GM23338 (cell line): Measurements from ENCODE around the gene HHAT. TPM values are rescaled to one million over a fixed set of nuclear protein-coding genes. Genes with fewer than 3 reads are reported as not detected.

Experiments
- ATAC-seq: fragments of 200-7000 bp; cut with Tn5 transposase; 3 replicates; pipeline ENCODE4 v1.9.1; 2020
- DNase-seq: peaks from one replicate; pipeline ENCODE4 v3.0.0-alpha.2; 2015; ENCODE audit warnings: low spot score
- H2AFZ ChIP-seq: fragments of 200-600 bp; sonication (generic); 2 replicates; pipeline ENCODE4 v1.8.0; 2016; ENCODE audit warnings: antibody characterized with exemption, mild to moderate bottlenecking, moderate library complexity
- H3F3A ChIP-seq: fragments of 200-600 bp; sonication (generic); replicated peaks from 2 replicates; pipeline ENCODE4 v1.8.0; 2017; ENCODE audit warnings: antibody characterized with exemption, mixed run types, low read depth
- H3K27ac ChIP-seq: fragments of 200-600 bp; sonication (generic); 2 replicates; pipeline ENCODE4 v1.6.1; 2016; ENCODE audit warnings: low read depth
- H3K27me3 ChIP-seq: fragments of 200-600 bp; sonication (generic); 2 replicates; pipeline ENCODE4 v1.8.0; 2016; ENCODE audit warnings: mild to moderate bottlenecking, mixed run types, moderate library complexity; ENCODE audit not compliant: insufficient read depth
- H3K36me3 ChIP-seq: fragments of 200-600 bp; sonication (generic); 2 replicates; pipeline ENCODE4 v1.8.0; 2016; ENCODE audit warnings: mild to moderate bottlenecking; ENCODE audit not compliant: insufficient read depth
- H3K4me1 ChIP-seq: fragments of 200-600 bp; sonication (generic); 2 replicates; pipeline ENCODE4 v1.8.0; 2016; ENCODE audit warnings: mild to moderate bottlenecking, moderate library complexity; ENCODE audit not compliant: insufficient read depth
- H3K4me2 ChIP-seq: fragments of 200-600 bp; sonication (generic); 2 replicates; pipeline ENCODE4 v1.7.1; 2017; ENCODE audit warnings: mixed run types
- H3K4me3 ChIP-seq: fragments of 200-600 bp; sonication (generic); 2 replicates; pipeline ENCODE4 v1.6.1; 2016; ENCODE audit warnings: mixed run types
- H3K79me2 ChIP-seq: fragments of 200-600 bp; sonication (generic); replicated peaks from 2 replicates; pipeline ENCODE4 v1.8.0; 2017; ENCODE audit warnings: mild to moderate bottlenecking; ENCODE audit not compliant: insufficient read depth
- H3K9me2 ChIP-seq: fragments of 200-600 bp; sonication (generic); 2 replicates; pipeline ENCODE4 v1.8.0; 2017; ENCODE audit not compliant: insufficient read depth
- H4K20me1 ChIP-seq: fragments of 200-600 bp; sonication (generic); replicated peaks from 2 replicates; pipeline ENCODE4 v1.8.0; 2017; ENCODE audit warnings: mild to moderate bottlenecking; ENCODE audit not compliant: insufficient read depth
- H3K27ac Mint-ChIP-seq: 2 replicates; pipeline ENCODE4 v1.8.0; 2020; ENCODE audit warnings: inconsistent platforms, mild to moderate bottlenecking, moderate library complexity, mixed read lengths
- H3K27me3 Mint-ChIP-seq: 3 replicates; pipeline ENCODE4 v1.8.0; 2022; ENCODE audit warnings: low read depth, mild to moderate bottlenecking, moderate library complexity, mixed read lengths, inconsistent platforms; ENCODE audit not compliant: insufficient read depth, poor library complexity
- H3K36me3 Mint-ChIP-seq: 3 replicates; pipeline ENCODE4 v1.8.0; 2021; ENCODE audit warnings: low read depth, mild to moderate bottlenecking, inconsistent platforms, moderate library complexity, mixed read lengths
- H3K4me1 Mint-ChIP-seq: 3 replicates; pipeline ENCODE4 v1.8.0; 2020; ENCODE audit warnings: mild to moderate bottlenecking, inconsistent platforms, mixed read lengths
- H3K4me3 Mint-ChIP-seq: 3 replicates; pipeline ENCODE4 v1.8.0; 2021; ENCODE audit warnings: moderate library complexity, mild to moderate bottlenecking, inconsistent platforms, mixed read lengths
- H3K9me3 Mint-ChIP-seq: 3 replicates; pipeline ENCODE4 v1.8.0; 2020; ENCODE audit warnings: moderate library complexity, mild to moderate bottlenecking, inconsistent platforms, mixed read lengths
- CREB1 ChIP-seq: fragments of 250-450 bp; sonication (Bioruptor Pico); IDR thresholded peaks from 2 replicates; pipeline ENCODE4 v1.5.0; 2020; ENCODE audit warnings: low read depth, mild to moderate bottlenecking, moderate library complexity
- ETS1 ChIP-seq: IDR thresholded peaks from 2 replicates; pipeline ENCODE4 v1.6.1; 2016; ENCODE audit warnings: antibody characterized with exemption
- EZH2 ChIP-seq: fragments of 200-600 bp; sonication (generic); IDR thresholded peaks from one replicate; pipeline ENCODE4 v1.8.0; 2017; ENCODE audit warnings: antibody characterized with exemption, mild to moderate bottlenecking, low read depth; ENCODE audit not compliant: unreplicated experiment
- EZH2phosphoT487 ChIP-seq: fragments of 200-600 bp; sonication (generic); IDR thresholded peaks from one replicate; pipeline ENCODE4 v1.8.1; 2018; ENCODE audit warnings: antibody characterized with exemption; ENCODE audit not compliant: unreplicated experiment
- JUNB ChIP-seq: IDR thresholded peaks from one replicate; pipeline ENCODE4 v1.6.1; 2016; ENCODE audit warnings: antibody characterized with exemption; ENCODE audit not compliant: unreplicated experiment
- NANOG ChIP-seq: IDR thresholded peaks from 2 replicates; pipeline ENCODE4 v1.6.1; 2016; ENCODE audit warnings: antibody characterized with exemption, borderline replicate concordance
- POLR2AphosphoS5 ChIP-seq: IDR thresholded peaks from 2 replicates; pipeline ENCODE4 v1.6.1; 2016; ENCODE audit warnings: antibody characterized with exemption, low read depth
- STAT1 ChIP-seq: IDR thresholded peaks from one replicate; pipeline ENCODE4 v1.6.1; 2016; ENCODE audit warnings: antibody characterized with exemption; ENCODE audit not compliant: unreplicated experiment
- ZNF114 ChIP-seq: fragments of 250-450 bp; sonication (Bioruptor Pico); IDR thresholded peaks from 2 replicates; pipeline ENCODE4 v1.5.0; 2020; ENCODE audit warnings: mild to moderate bottlenecking, moderate library complexity
- ZNF331 ChIP-seq: fragments of 250-450 bp; sonication (Bioruptor Pico); IDR thresholded peaks from 2 replicates; pipeline ENCODE4 v1.5.0; 2020; ENCODE audit warnings: low read depth, mild to moderate bottlenecking, moderate library complexity
- polyA plus RNA-seq: library from polyadenylated mRNA; unstranded; fragments of >200 nt; fragmentation: Nextera tagmentation; extraction: Ambion mirVana; gene quantifications from 2 replicates; pipeline ENCODE4 v1.2.1, GENCODE V29; 2016
- total RNA-seq: library from RNA; depleted of rRNA; stranded (reverse); fragments of >200 nt; shearing (Covaris generic); gene quantifications from 2 replicates; pipeline ENCODE4 v1.2.3, GENCODE V29; 2014
- TF ChIP-seq, protein P1 (sequence below): IDR thresholded peaks from one replicate; pipeline ENCODE4 v1.6.1; 2018; ENCODE audit warnings: antibody characterized with exemption; ENCODE audit not compliant: unreplicated experiment
- TF ChIP-seq, protein P2 (sequence below): fragments of 250-450 bp; sonication (Bioruptor Pico); IDR thresholded peaks from 2 replicates; pipeline ENCODE4 v1.5.0; 2020; ENCODE audit warnings: mild to moderate bottlenecking, moderate library complexity

The HHAT gene
- total and polyA plus RNA-seq, 2 experiments from 2014 or later, result 0.11 to 0.66 TPM

DNA sequence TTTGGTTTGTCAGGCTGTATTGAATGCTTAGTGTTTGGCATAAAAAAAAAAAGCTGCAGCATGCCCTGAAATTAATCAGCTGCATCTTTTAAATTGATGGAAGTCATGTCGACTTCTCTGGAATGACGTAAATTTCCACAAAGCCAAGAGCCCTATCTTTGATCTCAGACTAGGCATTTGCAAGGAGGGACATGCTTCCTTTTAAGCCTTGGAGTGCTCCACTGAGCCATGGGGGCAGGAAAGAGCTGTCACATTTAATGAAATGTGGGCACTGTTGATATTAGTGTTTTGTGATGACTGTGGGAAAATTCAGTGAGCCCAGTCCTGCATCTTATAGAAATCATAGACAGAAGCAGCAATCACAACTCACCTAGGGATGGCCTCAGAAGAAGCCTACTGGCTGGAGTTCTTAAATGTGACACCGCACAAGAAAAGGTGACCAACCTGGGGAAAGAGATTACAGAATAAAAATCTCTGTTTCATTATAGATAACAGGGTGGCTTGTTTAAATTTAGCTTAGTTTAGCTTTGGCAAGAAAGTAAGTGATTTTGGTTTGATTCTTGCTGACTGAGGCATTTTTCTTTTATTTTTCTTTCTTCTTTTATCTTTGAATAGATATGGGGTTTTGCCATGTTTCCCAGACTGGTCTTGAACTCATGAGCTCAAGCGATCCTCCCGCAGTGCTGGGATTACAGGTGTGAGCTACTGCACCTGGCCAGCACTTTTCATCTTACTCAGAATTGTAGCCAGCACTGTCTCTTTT is 188.2 kb downstream of the HHAT start:
- no peaks in the 10 kb centered on the region for H3K27me3 ChIP-seq
- Mint-ChIP-seq H3K27me3 (peaks cover 2% of the 10 kb centered on the region), H3K36me3 (no peaks in the 10 kb centered on the region), H3K27ac (no peak overlapping the region), H3K9me3 (no peaks in the 10 kb centered on the region; the same call in 2 of the 3 replicates), H3K4me3 (no peak overlapping the region), H3K4me1 (no peaks in the 10 kb centered on the region)
- no peak overlapping the region for H2AFZ ChIP-seq
- no peak overlapping the region for H3K27ac ChIP-seq
- DNase-seq (no peak), ATAC-seq (no peak)
- no peaks in the 10 kb centered on the region for H3K4me1 ChIP-seq
- H3K9me2 ChIP-seq, result 0 out of 2 replicates have a peak, but pooled peaks cover 3% of the 10 kb centered on the region
- H3K79me2 ChIP-seq, result no peaks in the 10 kb centered on the region
- TF ChIP-seq ZNF114 (CRISPR knock-in tag) (no peak), ZNF331 (CRISPR knock-in tag) (no peak), EZH2 (no peak), CREB1 (CRISPR knock-in tag) (no peak), ETS1 (no peak), STAT1 (no peak), JUNB (no peak), POLR2AphosphoS5 (no peak), EZH2phosphoT487 (no peak), NANOG (no peak)
- TF ChIP-seq, protein P1, sequence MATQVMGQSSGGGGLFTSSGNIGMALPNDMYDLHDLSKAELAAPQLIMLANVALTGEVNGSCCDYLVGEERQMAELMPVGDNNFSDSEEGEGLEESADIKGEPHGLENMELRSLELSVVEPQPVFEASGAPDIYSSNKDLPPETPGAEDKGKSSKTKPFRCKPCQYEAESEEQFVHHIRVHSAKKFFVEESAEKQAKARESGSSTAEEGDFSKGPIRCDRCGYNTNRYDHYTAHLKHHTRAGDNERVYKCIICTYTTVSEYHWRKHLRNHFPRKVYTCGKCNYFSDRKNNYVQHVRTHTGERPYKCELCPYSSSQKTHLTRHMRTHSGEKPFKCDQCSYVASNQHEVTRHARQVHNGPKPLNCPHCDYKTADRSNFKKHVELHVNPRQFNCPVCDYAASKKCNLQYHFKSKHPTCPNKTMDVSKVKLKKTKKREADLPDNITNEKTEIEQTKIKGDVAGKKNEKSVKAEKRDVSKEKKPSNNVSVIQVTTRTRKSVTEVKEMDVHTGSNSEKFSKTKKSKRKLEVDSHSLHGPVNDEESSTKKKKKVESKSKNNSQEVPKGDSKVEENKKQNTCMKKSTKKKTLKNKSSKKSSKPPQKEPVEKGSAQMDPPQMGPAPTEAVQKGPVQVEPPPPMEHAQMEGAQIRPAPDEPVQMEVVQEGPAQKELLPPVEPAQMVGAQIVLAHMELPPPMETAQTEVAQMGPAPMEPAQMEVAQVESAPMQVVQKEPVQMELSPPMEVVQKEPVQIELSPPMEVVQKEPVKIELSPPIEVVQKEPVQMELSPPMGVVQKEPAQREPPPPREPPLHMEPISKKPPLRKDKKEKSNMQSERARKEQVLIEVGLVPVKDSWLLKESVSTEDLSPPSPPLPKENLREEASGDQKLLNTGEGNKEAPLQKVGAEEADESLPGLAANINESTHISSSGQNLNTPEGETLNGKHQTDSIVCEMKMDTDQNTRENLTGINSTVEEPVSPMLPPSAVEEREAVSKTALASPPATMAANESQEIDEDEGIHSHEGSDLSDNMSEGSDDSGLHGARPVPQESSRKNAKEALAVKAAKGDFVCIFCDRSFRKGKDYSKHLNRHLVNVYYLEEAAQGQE, result no peak
- TF ChIP-seq, protein P2, sequence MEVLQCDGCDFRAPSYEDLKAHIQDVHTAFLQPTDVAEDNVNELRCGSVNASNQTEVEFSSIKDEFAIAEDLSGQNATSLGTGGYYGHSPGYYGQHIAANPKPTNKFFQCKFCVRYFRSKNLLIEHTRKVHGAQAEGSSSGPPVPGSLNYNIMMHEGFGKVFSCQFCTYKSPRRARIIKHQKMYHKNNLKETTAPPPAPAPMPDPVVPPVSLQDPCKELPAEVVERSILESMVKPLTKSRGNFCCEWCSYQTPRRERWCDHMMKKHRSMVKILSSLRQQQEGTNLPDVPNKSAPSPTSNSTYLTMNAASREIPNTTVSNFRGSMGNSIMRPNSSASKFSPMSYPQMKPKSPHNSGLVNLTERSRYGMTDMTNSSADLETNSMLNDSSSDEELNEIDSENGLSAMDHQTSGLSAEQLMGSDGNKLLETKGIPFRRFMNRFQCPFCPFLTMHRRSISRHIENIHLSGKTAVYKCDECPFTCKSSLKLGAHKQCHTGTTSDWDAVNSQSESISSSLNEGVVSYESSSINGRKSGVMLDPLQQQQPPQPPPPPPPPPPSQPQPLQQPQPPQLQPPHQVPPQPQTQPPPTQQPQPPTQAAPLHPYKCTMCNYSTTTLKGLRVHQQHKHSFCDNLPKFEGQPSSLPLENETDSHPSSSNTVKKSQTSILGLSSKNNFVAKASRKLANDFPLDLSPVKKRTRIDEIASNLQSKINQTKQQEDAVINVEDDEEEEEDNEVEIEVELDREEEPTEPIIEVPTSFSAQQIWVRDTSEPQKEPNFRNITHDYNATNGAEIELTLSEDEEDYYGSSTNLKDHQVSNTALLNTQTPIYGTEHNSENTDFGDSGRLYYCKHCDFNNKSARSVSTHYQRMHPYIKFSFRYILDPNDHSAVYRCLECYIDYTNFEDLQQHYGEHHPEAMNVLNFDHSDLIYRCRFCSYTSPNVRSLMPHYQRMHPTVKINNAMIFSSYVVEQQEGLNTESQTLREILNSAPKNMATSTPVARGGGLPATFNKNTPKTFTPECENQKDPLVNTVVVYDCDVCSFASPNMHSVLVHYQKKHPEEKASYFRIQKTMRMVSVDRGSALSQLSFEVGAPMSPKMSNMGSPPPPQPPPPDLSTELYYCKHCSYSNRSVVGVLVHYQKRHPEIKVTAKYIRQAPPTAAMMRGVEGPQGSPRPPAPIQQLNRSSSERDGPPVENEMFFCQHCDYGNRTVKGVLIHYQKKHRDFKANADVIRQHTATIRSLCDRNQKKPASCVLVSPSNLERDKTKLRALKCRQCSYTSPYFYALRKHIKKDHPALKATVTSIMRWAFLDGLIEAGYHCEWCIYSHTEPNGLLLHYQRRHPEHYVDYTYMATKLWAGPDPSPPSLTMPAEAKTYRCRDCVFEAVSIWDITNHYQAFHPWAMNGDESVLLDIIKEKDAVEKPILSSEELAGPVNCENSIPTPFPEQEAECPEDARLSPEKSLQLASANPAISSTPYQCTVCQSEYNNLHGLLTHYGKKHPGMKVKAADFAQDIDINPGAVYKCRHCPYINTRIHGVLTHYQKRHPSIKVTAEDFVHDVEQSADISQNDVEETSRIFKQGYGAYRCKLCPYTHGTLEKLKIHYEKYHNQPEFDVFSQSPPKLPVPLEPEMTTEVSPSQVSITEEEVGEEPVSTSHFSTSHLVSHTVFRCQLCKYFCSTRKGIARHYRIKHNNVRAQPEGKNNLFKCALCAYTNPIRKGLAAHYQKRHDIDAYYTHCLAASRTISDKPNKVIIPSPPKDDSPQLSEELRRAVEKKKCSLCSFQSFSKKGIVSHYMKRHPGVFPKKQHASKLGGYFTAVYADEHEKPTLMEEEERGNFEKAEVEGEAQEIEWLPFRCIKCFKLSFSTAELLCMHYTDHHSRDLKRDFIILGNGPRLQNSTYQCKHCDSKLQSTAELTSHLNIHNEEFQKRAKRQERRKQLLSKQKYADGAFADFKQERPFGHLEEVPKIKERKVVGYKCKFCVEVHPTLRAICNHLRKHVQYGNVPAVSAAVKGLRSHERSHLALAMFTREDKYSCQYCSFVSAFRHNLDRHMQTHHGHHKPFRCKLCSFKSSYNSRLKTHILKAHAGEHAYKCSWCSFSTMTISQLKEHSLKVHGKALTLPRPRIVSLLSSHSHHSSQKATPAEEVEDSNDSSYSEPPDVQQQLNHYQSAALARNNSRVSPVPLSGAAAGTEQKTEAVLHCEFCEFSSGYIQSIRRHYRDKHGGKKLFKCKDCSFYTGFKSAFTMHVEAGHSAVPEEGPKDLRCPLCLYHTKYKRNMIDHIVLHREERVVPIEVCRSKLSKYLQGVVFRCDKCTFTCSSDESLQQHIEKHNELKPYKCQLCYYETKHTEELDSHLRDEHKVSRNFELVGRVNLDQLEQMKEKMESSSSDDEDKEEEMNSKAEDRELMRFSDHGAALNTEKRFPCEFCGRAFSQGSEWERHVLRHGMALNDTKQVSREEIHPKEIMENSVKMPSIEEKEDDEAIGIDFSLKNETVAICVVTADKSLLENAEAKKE (CRISPR knock-in tag), result no peak
- no peaks in the 10 kb centered on the region for H3F3A ChIP-seq
- no peaks in the 10 kb centered on the region for H3K36me3 ChIP-seq
- no peak overlapping the region for H3K4me2 ChIP-seq
- no peaks in the 10 kb centered on the region for H4K20me1 ChIP-seq
- H3K4me3 ChIP-seq, result no peak overlapping the region
